Neutrophil (primary cell): ENCODE data around the gene GK.
"Not testable (repeated sequence)": the region's sequence is repeated elsewhere in the genome, so short reads cannot be mapped to it uniquely, and the experiment has no call there.

ENCODE experiments used
- H3K27ac ChIP-seq: fragments of 200-600 bp; sonication (generic); 2 replicates; pipeline ENCODE4 v1.5.1; 2016; ENCODE audit warnings: mild to moderate bottlenecking, moderate library complexity
- H3K27me3 ChIP-seq: fragments of 200-600 bp; sonication (generic); 2 replicates; pipeline ENCODE4 v1.6.0; 2016; ENCODE audit warnings: mild to moderate bottlenecking
- H3K36me3 ChIP-seq: fragments of 200-600 bp; sonication (generic); 2 replicates; pipeline ENCODE4 v1.5.1; 2017
- H3K4me1 ChIP-seq, 2 experiments: fragments of 200-600 bp in 1 of 2; sonication (generic) in 1 of 2; 1 replicate in 1 of 2; 2 replicates in 1 of 2; pipeline versions ENCODE4 v1.5.1 to v1.6.1; 2013 to 2016; ENCODE audit warnings: low read depth in 1 of 2, low read length in 1 of 2, mild to moderate bottlenecking in 1 of 2, moderate library complexity in 1 of 2; ENCODE audit not compliant: control insufficient read depth in 1 of 2, insufficient read depth in 1 of 2
- H3K4me3 ChIP-seq, 2 experiments: fragments of 200-600 bp in 1 of 2; sonication (generic) in 1 of 2; 1 replicate in 1 of 2; 2 replicates in 1 of 2; pipeline ENCODE4 v1.5.1; 2013 to 2016; ENCODE audit warnings: low read depth in 1 of 2, low read length in 1 of 2, mild to moderate bottlenecking in 1 of 2, moderate library complexity in 1 of 2
- H3K9me3 ChIP-seq: fragments of 200-600 bp; sonication (generic); 2 replicates; pipeline ENCODE4 v1.5.1; 2016
- TF ChIP-seq, protein P1 (sequence below): fragments of 200-600 bp; sonication (generic); IDR thresholded peaks from 2 replicates; pipeline ENCODE4 v1.5.1; 2016; ENCODE audit warnings: antibody characterized with exemption

Gene GK

DNA sequence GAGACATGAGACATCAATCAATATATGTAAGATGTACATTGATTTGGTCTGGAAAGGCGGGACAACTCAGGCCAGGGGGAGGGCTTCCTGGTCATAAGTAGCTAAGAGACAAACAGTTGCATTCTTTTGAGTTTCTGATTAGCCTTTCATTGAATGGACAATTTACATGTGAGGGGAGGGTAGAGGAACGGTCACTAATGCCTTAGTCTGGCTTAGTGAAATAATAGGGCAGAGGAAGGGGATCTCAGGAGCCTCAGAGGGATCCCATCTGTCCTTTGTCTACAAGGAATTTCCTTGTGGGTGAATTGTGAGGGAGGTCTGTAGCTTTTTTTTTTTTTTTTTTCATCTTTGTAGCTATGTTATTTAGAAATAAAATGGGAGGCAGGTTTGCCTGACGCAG, 88.3 kb downstream of the GK start:
- H3K27ac ChIP-seq = no peak overlapping the region
- H3K36me3 ChIP-seq = no peaks in the 10 kb centered on the region
- no peak overlapping the region for H3K4me3 ChIP-seq
- TF ChIP-seq, protein P1, sequence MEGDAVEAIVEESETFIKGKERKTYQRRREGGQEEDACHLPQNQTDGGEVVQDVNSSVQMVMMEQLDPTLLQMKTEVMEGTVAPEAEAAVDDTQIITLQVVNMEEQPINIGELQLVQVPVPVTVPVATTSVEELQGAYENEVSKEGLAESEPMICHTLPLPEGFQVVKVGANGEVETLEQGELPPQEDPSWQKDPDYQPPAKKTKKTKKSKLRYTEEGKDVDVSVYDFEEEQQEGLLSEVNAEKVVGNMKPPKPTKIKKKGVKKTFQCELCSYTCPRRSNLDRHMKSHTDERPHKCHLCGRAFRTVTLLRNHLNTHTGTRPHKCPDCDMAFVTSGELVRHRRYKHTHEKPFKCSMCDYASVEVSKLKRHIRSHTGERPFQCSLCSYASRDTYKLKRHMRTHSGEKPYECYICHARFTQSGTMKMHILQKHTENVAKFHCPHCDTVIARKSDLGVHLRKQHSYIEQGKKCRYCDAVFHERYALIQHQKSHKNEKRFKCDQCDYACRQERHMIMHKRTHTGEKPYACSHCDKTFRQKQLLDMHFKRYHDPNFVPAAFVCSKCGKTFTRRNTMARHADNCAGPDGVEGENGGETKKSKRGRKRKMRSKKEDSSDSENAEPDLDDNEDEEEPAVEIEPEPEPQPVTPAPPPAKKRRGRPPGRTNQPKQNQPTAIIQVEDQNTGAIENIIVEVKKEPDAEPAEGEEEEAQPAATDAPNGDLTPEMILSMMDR = no peak
- H3K27me3 ChIP-seq = no peaks in the 10 kb centered on the region
- H3K4me1 ChIP-seq = no peaks in the 10 kb centered on the region
- H3K9me3 ChIP-seq = no peaks in the 10 kb centered on the region

DNA sequence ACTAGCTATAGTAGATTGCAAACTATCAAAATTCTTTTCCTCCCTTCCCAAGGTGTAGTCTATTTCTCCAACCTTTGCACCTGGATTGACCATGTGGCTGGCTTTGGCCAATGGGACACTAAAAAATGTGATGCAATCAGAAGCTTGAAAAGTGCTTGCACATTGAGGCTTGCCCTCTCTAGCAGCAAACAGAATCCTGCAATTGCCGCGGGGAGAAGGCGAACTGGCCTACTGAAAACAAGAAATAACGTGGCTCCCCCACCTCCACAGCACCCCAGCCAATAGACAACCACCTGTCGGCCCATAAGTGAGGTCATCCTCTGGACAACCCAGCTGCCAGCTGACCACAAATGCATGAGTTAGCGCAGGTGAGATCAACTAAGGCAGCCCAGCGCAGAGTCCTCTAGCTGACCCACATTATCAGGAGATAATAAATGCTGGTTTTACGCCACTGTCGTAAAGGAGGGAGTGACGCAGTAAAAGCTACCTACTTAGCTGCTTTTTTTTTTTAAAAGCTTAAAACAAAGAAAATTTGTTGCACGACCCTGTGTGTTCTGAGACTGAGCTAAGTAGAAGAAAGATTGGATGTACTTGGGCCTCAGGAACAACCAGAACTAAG, 95.2 kb downstream of the GK start:
- no peaks in the 10 kb centered on the region for H3K27me3 ChIP-seq
- TF ChIP-seq, protein P1 = no peak
- H3K9me3 ChIP-seq = no peaks in the 10 kb centered on the region
- no peaks in the 10 kb centered on the region for H3K4me1 ChIP-seq
- H3K36me3 ChIP-seq = no peaks in the 10 kb centered on the region
- H3K4me3 ChIP-seq = no peak overlapping the region
- no peak overlapping the region for H3K27ac ChIP-seq

DNA sequence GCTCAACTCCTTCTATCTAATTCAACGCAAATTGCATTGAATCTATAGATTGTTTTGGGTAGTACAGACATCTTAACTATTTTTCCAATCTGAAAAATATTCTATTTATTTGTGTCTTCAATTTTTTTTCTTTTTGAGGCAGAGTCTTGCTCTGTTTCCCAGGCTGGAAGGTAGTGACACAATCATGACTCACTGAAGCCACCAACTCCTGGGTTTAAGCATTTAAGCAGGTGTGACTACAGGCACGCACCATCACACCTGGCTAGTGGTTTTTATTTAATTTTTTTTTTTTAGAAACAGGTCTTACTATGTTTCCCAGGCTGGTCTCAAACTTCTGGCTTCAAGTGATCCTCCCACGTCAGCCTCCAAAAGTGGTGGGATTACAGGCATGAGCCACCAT, 98.3 kb downstream of the GK start:
- no peak overlapping the region for H3K27ac ChIP-seq
- H3K4me3 ChIP-seq = no peak overlapping the region
- no peaks in the 10 kb centered on the region for H3K4me1 ChIP-seq
- H3K36me3 ChIP-seq = no peaks in the 10 kb centered on the region
- TF ChIP-seq, protein P1 = no peak
- no peaks in the 10 kb centered on the region for H3K9me3 ChIP-seq
- H3K27me3 ChIP-seq = no peaks in the 10 kb centered on the region

DNA sequence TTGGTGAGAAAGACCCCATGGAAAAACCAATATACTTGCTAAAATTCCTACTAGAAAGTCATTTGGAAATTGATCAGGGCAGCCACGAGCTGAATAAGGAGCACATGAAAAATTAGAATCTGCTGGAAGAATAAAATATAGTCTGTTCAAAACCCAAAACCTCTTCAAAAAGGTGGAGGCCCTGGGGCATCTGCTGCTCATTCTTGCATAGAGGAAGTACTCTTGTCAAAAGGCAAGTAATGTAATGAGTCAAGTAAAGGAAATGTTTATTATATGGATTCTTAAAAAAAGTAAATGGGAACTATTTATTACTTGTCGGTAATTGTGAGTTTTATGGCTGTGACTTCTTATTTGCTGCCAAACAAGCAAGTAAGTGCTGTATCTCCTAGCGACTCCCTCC, 109.5 kb downstream of the GK start:
- Histone ChIP-seq H3K27me3 (no peaks in the 10 kb centered on the region), H3K4me3 (no peak overlapping the region), H3K9me3 (no peaks in the 10 kb centered on the region), H3K27ac (no peak overlapping the region), H3K4me1 (no peaks in the 10 kb centered on the region), H3K36me3 (no peaks in the 10 kb centered on the region)
- TF ChIP-seq, protein P1 = no peak

DNA sequence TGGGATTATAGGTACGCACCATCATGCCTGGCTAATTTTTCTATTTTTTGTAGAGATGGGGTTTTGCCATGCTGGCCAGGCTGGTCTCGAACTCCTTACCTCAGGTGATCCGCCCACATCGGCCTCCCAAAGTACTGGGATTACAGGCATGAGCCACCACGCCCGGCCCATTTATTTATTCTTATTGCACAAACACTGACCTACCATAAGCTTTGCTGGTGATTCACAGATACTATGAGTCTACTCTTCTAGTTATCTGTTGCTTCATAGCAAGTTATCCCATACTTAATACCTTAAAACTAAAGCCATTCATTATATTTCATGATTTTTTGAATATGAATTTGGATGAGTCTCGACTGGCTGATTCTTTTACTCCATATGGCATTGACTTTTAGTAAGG, 120.5 kb downstream of the GK start:
- H3K4me1 ChIP-seq, H3K36me3 ChIP-seq, H3K9me3 ChIP-seq, H3K27me3 ChIP-seq, H3K4me3 ChIP-seq, H3K27ac ChIP-seq: not testable (repeated sequence)

DNA sequence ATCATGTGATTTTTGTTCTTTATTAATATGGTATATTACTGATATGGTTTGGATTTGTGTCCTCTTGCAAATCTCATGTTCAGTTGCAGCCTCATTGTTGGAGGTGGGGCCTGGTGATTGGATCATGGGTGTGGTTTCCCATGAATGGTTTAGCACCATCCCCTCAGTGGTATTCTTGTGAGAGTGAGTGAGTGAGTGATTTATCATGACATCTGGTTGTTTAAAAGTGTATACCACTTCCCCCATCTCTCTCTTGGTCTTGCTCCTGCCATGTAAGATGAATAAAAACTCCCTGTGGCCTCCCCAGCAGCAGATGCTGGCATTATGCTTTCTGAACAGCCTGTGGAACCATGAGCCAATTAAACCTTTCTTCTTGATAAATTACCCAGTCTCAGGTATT, 124.4 kb downstream of the GK start:
- H3K27ac ChIP-seq = no peak overlapping the region
- TF ChIP-seq, protein P1 = no peak
- H3K36me3 ChIP-seq = no peaks in the 10 kb centered on the region
- no peak overlapping the region for H3K4me3 ChIP-seq
- H3K27me3 ChIP-seq = no peaks in the 10 kb centered on the region
- no peaks in the 10 kb centered on the region for H3K4me1 ChIP-seq
- no peaks in the 10 kb centered on the region for H3K9me3 ChIP-seq
